Measurements from ENCODE around the gene CRELD1. TPM values are rescaled to one million over a fixed set of nuclear protein-coding genes. Genes with fewer than 3 reads are reported as not detected.

CRELD1 gene
- total and polyA plus RNA-seq, 2 of the 13 experiments (the other 11 are each of a cell fraction or from before 2014, with no cell fraction given), result 27.1 to 61.9 TPM

DNA sequence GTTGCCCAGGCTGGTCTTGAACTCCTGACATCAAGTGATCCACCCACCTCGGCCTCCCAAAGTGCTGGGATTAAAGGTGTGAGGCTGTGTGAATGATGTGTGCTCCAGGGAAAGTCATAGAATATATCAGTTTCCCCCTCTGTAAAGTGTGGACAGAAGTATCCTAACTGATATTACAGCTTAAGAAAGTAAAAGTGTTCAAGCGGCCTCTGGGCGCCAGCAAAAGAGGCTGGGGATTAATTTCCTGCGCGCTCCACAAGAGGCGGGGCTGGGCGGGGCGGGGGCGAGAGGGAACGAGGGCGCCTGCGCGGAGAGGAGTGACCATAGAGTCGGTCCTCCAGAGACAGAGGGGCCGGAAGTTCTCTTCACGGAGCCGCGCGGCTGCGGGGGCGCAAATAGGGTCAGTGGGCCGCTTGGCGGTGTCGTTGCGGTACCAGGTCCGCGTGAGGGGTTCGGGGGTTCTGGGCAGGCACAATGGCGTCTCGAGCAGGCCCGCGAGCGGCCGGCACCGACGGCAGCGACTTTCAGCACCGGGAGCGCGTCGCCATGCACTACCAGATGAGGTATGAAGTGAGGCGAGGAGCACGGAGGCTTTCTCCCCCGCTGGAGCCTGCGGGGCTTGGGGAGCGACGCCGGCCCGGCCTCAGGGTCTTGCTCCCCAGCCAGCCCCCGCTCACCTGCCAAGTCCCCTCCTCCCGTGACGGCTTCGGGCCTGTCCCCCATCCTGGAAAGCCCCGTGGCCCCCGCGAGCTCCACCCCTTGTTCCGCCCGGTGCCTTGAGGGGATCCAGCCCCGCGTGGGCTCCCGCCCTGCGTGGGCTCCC is 43.2 kb upstream of the CRELD1 start, which contains the start of gene JAGN1 (continued):
- peak; percentile 59; the same call in 1 of the 2 replicates for TF ChIP-seq ZBTB4 (CRISPR knock-in tag; IDR thresholded peaks at IDR 0.05; ENCODE audit: borderline replicate concordance)
- TF ChIP-seq ZNF720 (CRISPR knock-in tag; IDR thresholded peaks at IDR 0.05), result no peak
- no peak for TF ChIP-seq ATRX (CRISPR knock-in tag; IDR thresholded peaks at IDR 0.05; ENCODE audit: borderline replicate concordance)
- TF ChIP-seq RBFOX2 (IDR thresholded peaks at IDR 0.05; ENCODE audit: low read depth, low read length), result peak; percentile 99
- TF ChIP-seq, protein P1, sequence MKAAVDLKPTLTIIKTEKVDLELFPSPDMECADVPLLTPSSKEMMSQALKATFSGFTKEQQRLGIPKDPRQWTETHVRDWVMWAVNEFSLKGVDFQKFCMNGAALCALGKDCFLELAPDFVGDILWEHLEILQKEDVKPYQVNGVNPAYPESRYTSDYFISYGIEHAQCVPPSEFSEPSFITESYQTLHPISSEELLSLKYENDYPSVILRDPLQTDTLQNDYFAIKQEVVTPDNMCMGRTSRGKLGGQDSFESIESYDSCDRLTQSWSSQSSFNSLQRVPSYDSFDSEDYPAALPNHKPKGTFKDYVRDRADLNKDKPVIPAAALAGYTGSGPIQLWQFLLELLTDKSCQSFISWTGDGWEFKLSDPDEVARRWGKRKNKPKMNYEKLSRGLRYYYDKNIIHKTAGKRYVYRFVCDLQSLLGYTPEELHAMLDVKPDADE (CRISPR knock-in tag; IDR thresholded peaks at IDR 0.05), result peak; percentile 80; the same call in 1 of the 2 replicates
- peak; percentile 82 for TF ChIP-seq KMT2A (CRISPR knock-in tag; IDR thresholded peaks at IDR 0.05)
- no peak for TF ChIP-seq MAFG (CRISPR knock-in tag; IDR thresholded peaks at IDR 0.05)
- TF ChIP-seq ZSCAN5A (CRISPR knock-in tag; IDR thresholded peaks at IDR 0.05; ENCODE audit: borderline replicate concordance), result no peak
- TF ChIP-seq, protein P2, sequence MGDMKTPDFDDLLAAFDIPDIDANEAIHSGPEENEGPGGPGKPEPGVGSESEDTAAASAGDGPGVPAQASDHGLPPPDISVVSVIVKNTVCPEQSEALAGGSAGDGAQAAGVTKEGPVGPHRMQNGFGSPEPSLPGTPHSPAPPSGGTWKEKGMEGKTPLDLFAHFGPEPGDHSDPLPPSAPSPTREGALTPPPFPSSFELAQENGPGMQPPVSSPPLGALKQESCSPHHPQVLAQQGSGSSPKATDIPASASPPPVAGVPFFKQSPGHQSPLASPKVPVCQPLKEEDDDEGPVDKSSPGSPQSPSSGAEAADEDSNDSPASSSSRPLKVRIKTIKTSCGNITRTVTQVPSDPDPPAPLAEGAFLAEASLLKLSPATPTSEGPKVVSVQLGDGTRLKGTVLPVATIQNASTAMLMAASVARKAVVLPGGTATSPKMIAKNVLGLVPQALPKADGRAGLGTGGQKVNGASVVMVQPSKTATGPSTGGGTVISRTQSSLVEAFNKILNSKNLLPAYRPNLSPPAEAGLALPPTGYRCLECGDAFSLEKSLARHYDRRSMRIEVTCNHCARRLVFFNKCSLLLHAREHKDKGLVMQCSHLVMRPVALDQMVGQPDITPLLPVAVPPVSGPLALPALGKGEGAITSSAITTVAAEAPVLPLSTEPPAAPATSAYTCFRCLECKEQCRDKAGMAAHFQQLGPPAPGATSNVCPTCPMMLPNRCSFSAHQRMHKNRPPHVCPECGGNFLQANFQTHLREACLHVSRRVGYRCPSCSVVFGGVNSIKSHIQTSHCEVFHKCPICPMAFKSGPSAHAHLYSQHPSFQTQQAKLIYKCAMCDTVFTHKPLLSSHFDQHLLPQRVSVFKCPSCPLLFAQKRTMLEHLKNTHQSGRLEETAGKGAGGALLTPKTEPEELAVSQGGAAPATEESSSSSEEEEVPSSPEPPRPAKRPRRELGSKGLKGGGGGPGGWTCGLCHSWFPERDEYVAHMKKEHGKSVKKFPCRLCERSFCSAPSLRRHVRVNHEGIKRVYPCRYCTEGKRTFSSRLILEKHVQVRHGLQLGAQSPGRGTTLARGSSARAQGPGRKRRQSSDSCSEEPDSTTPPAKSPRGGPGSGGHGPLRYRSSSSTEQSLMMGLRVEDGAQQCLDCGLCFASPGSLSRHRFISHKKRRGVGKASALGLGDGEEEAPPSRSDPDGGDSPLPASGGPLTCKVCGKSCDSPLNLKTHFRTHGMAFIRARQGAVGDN (CRISPR knock-in tag; IDR thresholded peaks at IDR 0.05), result peak; percentile 92
- no peak for TF ChIP-seq CCAR2 (optimal IDR thresholded peaks at IDR 0.05; ENCODE audit: low read depth, low read length)
- no peak for TF ChIP-seq MATR3 (CRISPR knock-in tag; IDR thresholded peaks at IDR 0.05)
- no peak for TF ChIP-seq ZNF629 (CRISPR knock-in tag; conservative IDR thresholded peaks at IDR 0.05)
- peak; percentile 34; the same call in 1 of the 2 replicates for TF ChIP-seq IKZF5 (CRISPR knock-in tag; IDR thresholded peaks at IDR 0.05)
- peak; percentile 10; the same call in 1 of the 2 replicates for TF ChIP-seq BCL6 (CRISPR knock-in tag; IDR thresholded peaks at IDR 0.05)
- no peak for TF ChIP-seq RORA (CRISPR knock-in tag; IDR thresholded peaks at IDR 0.05)
- no peak for TF ChIP-seq NCOR1 (IDR thresholded peaks at IDR 0.05; ENCODE audit: borderline replicate concordance, low read length)
- no peak for TF ChIP-seq PAF1 (CRISPR knock-in tag; IDR thresholded peaks at IDR 0.05)
